ENCODE data around the gene ANKS1A. TPM values are rescaled to one million over a fixed set of nuclear protein-coding genes. Genes with fewer than 3 reads are reported as not detected.
A peak's percentile ranks its signal among the peaks of the same experiment; 100 is the strongest.

The ANKS1A gene
- total RNA-seq, 3 donors from 2014 or later (not counting 1 experiment from before 2014, with no cell fraction given) = 10.4 to 11.5 (median 10.9) TPM

- H3K4me3 ChIP-seq (ENCODE audit: low read length) = peak within 1 kb of the TSS; percentile 63
- no peaks in the 10 kb centered on the region for H3K27me3 ChIP-seq (ENCODE audit: control insufficient read depth, insufficient read depth, low read length)
- intact Hi-C loops (cut with micrococcal nuclease) = loop anchor here (1.0 to 2.0 kb wide), 2 partner anchors 131 to 191 kb away; partner anchors contain the start of genes ILRUN and SNRPC
- H3K27ac ChIP-seq (ENCODE audit: low read length) = peak within 1 kb of the TSS; percentile 89
- WGBS (ENCODE audit: insufficient coverage) = under 1% methylated on average over 42 of the region's 43 CpGs
- H3K9me3 ChIP-seq (ENCODE audit: control insufficient read depth, insufficient read depth, low read length) = no peaks in the 10 kb centered on the region
- DNase-seq (peak; percentile 89 to 97), ATAC-seq (peak; percentile 76 to 88 (median 77))
- Mint-ChIP-seq H3K36me3 (no peaks in the 10 kb centered on the region), H3K9me3 (peaks cover 0 to 3% of the 10 kb centered on the region in 2 donors), H3K4me1 (peaks cover 50 to 67% of the 10 kb centered on the region in 2 donors), H3K27me3 (ENCODE audit: low read depth in 2 of 2) (no peaks in the 10 kb centered on the region), H3K4me3 (peak within 1 kb of the TSS; percentile 100), H3K27ac (peak within 1 kb of the TSS; percentile 100)
- H3K4me1 ChIP-seq (ENCODE audit: control insufficient read depth, insufficient read depth, low read length) = peaks cover 26% of the 10 kb centered on the region
- no peak for TF ChIP-seq CTCF (IDR thresholded peaks at IDR 0.05)
- peaks cover 2% of the 10 kb centered on the region for H3K36me3 ChIP-seq (ENCODE audit: control insufficient read depth, insufficient read depth, low read length)
These were observed 1.1 kb upstream of the ANKS1A start, which contains the start of gene TAF11 for GRCh38 chr6:34887753-34888513. Gene TAF11 (minus strand): TSS chr6:34888042. CDS start chr6:34887957, 85 bp downstream.

- peak overlapping the region; percentile 63 for H3K4me3 ChIP-seq (ENCODE audit: low read length)
- no peak for TF ChIP-seq CTCF (IDR thresholded peaks at IDR 0.05)
- Mint-ChIP-seq H3K36me3 (no peaks in the 10 kb centered on the region), H3K4me1 (peaks cover 44 to 66% of the 10 kb centered on the region in 2 donors), H3K4me3 (peak overlapping the region; percentile 100), H3K9me3 (peaks cover 0 to 3% of the 10 kb centered on the region in 2 donors), H3K27ac (peak overlapping the region; percentile 100), H3K27me3 (ENCODE audit: low read depth in 2 of 2) (no peaks in the 10 kb centered on the region)
- peaks cover 2% of the 10 kb centered on the region for H3K36me3 ChIP-seq (ENCODE audit: control insufficient read depth, insufficient read depth, low read length)
- 0% methylated on average over 2 of the region's 5 CpGs for WGBS (ENCODE audit: insufficient coverage)
- ATAC-seq = peak in 2 of 3 donors; percentile 5 to 6
- no peaks in the 10 kb centered on the region for H3K9me3 ChIP-seq (ENCODE audit: control insufficient read depth, insufficient read depth, low read length)
- H3K27me3 ChIP-seq (ENCODE audit: control insufficient read depth, insufficient read depth, low read length) = no peaks in the 10 kb centered on the region
- H3K27ac ChIP-seq (ENCODE audit: low read length) = peak overlapping the region; percentile 89
- H3K4me1 ChIP-seq (ENCODE audit: control insufficient read depth, insufficient read depth, low read length) = peaks cover 26% of the 10 kb centered on the region
- DNase-seq = no peak
- intact Hi-C loops (cut with micrococcal nuclease) = loop anchor here (1.0 to 2.0 kb wide), 2 partner anchors 131 to 192 kb away; partner anchors contain the start of genes ILRUN and SNRPC
These were observed 570 bp upstream of the ANKS1A start for GRCh38 chr6:34888514-34888856.

- H3K9me3 ChIP-seq (ENCODE audit: control insufficient read depth, insufficient read depth, low read length) = no peaks in the 10 kb centered on the region
- H3K27ac ChIP-seq (ENCODE audit: low read length) = no peak overlapping the region
- intact Hi-C loops (cut with micrococcal nuclease) = no loop called here
- no peak overlapping the region for H3K4me3 ChIP-seq (ENCODE audit: low read length)
- H3K4me1 ChIP-seq (ENCODE audit: control insufficient read depth, insufficient read depth, low read length) = peaks cover 26% of the 10 kb centered on the region
- Mint-ChIP-seq H3K36me3 (no peaks in the 10 kb centered on the region), H3K9me3 (no peaks in the 10 kb centered on the region), H3K27me3 (ENCODE audit: low read depth in 2 of 2) (no peaks in the 10 kb centered on the region), H3K4me1 (peaks cover 41 to 55% of the 10 kb centered on the region in 2 donors), H3K27ac (peak overlapping the region; percentile 100), H3K4me3 (peak overlapping the region; percentile 100)
- DNase-seq = no peak
- no peak for TF ChIP-seq CTCF (IDR thresholded peaks at IDR 0.05)
- no peaks in the 10 kb centered on the region for H3K36me3 ChIP-seq (ENCODE audit: control insufficient read depth, insufficient read depth, low read length)
- WGBS (ENCODE audit: insufficient coverage) = 12% methylated on average over 5 of the region's 7 CpGs
- no peaks in the 10 kb centered on the region for H3K27me3 ChIP-seq (ENCODE audit: control insufficient read depth, insufficient read depth, low read length)
- no peak for ATAC-seq
These were observed 1.5 kb downstream of the ANKS1A start for GRCh38 chr6:34890533-34890925.

Data from natural killer cell (primary cell).